Inflammatory macrophage (primary cell): ENCODE results near the gene OSBP2.
"Not testable (repeated sequence)": the region's sequence is repeated elsewhere in the genome, so short reads cannot be mapped to it uniquely, and the experiment has no call there.

ENCODE experiments used
- DNase-seq, 2 donors: peaks; one replicate each; pipeline ENCODE4 v3.0.0-alpha.2; 2020 to 2022
- total RNA-seq, 18 experiments: gene quantifications; one replicate each; lab custom pipeline; 2026; ENCODE audit warnings: mixed read lengths in 6 of 18, inconsistent platforms in 2 of 18; lab: John Stamatoyannopoulos, UW

Gene OSBP2, protein sequence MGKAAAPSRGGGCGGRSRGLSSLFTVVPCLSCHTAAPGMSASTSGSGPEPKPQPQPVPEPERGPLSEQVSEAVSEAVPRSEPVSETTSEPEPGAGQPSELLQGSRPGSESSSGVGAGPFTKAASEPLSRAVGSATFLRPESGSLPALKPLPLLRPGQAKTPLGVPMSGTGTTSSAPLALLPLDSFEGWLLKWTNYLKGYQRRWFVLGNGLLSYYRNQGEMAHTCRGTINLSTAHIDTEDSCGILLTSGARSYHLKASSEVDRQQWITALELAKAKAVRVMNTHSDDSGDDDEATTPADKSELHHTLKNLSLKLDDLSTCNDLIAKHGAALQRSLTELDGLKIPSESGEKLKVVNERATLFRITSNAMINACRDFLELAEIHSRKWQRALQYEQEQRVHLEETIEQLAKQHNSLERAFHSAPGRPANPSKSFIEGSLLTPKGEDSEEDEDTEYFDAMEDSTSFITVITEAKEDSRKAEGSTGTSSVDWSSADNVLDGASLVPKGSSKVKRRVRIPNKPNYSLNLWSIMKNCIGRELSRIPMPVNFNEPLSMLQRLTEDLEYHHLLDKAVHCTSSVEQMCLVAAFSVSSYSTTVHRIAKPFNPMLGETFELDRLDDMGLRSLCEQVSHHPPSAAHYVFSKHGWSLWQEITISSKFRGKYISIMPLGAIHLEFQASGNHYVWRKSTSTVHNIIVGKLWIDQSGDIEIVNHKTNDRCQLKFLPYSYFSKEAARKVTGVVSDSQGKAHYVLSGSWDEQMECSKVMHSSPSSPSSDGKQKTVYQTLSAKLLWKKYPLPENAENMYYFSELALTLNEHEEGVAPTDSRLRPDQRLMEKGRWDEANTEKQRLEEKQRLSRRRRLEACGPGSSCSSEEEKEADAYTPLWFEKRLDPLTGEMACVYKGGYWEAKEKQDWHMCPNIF
- total RNA-seq = 1.6 to 11.8 (median 3.7) reads per million in 18 experiments

DNA sequence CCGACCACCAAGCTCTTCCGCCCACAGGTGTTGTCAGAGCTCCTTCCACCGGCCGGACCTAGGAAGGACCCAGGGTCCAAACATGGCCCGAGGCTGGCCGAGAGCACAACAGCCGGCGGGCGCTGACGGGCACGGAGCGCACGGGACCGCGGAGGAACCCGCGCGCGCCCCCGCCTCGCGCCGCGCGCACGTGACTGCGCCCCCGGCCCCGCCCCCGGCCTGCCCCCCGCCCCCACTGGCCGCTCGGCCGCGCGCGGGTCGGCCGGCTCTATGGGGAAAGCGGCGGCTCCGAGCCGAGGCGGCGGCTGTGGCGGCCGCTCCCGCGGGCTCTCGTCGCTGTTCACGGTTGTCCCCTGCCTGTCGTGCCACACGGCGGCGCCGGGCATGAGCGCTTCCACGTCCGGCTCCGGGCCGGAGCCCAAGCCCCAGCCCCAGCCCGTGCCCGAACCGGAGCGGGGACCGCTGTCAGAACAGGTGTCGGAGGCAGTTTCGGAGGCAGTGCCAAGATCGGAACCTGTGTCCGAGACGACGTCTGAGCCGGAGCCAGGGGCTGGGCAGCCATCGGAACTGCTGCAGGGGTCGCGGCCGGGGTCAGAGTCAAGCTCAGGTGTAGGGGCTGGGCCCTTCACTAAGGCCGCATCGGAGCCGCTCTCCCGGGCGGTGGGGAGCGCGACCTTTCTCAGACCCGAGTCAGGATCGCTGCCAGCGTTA is at the start of gene OSBP2:
OSBP2 (plus strand) TSS at position 235 of the 711 bp plus-strand sequence; CDS start at position 271, 36 bp downstream.
- DNase-seq = peak; percentile 21 to 43

DNA sequence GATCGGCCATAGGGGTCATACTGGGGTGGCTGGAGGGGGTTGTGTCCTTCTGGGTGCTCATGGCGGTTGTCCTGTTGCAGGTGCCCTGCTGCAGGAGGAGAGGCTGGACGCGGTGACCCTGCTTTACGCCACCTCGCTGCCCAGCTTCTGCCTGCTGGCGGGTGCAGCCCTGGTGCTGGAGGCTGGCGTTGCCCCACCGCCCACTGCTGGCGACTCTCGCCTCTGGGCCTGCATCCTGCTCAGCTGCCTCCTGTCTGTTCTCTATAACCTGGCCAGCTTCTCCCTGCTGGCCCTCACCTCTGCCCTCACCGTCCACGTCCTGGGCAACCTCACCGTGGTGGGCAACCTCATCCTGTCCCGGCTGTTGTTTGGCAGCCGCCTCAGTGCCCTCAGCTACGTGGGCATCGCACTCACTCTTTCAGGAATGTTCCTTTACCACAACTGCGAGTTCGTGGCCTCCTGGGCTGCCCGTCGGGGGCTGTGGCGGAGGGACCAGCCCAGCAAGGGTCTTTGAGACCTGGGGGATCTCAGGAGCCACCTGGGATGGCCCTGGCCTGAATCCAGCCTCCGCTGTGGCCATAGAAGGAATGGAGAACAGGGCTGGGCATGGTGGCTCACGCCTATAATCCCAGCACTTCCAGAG is 48.0 kb upstream of the OSBP2 start:
- DNase-seq = no peak

DNA sequence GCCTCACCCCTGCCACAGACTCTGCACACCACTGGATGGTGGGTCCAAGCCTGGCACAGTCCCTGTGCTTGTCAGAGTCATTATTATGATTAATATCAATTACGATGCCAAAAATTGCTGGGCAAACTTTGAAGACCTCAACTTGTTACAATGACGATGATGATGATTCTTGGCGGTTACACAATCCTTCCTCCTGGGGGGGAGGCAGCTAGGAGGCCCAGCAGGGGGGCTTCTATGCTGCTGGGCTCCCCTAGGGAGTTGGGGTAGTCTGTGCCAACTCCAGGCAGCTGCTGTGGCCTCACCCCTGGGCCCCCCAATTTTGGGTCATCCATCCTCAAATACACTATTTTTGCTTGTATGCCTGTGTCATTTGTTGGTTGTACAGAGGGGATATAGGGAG is 47.1 kb upstream of the OSBP2 start:
- DNase-seq = no peak

DNA sequence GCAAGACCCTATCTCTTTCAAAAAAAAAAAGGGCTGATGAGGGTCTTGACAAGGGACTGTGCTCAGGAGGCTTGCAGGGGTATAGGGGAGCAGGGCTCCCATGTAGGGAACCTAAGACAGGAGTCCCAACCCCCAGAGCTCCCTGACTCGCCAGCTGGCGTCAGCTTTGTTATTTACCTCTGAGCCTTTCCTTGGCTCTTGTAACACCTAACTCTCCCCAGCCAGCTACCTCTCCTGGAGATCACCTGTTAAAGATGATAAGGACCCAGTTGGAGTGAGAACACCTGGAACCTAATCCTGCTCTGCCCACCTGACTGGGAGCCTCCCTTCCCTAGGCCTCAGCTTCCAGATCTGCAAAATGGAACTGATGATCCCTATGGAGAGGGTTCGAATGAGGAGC is 45.8 kb upstream of the OSBP2 start:
- DNase-seq = no peak

DNA sequence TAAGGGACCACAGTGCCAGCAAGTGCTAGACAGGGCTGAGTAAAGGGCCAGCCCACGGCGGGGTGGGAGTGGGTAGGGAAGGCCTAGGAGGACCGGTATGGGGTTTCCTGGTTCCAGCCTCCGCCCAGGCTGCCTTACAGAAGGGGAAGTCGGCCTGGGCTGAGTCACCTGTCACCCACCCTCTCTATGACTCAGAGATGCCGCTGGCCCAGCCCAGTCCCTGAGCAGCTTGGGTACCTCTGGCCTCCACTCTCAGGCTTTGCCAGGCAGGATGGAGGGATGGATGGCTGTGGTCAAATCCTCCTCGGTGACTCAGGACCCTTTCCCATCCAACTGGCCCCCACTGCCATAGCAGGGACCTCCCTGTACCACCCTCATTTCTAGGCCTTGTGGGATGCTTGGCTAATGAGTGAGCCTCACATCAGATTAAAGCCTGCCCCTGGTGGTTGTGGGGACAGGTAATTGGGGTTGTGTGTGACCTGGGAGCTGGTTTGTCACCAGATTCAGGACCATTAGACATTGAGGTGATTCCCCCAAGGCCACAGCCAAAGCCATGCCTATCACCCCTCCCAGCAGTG is 45.2 kb upstream of the OSBP2 start:
- DNase-seq = peak; percentile 81 to 94

DNA sequence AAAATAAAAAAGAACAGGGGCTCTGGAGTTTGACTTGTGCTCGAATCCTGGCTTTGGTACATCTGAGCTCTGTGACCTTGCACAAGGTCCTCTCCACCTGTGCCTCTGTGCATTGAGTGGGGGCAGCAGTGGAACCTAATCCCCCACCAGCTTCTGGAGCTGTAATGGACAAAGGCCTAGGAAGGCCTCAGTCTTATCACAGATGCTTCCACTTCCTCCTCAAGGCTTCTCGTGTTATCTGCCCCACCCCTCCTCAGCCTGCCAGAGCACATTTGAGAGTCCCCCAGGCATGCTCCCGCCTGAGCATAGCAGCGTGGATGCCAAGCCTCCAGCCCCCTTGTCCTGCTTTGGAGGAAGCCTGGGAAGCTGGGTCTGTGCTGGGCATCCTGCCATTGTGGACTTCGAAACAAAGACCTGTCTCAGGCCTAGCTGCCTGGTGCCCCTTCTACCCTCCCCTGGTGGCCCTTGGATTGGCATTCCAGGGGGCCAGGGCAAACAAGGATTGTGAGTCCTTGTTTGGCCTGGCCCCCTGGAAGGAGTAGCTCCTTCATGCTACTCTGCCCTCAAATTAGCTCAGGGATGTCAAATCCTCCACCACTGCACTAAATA is 44.1 kb upstream of the OSBP2 start:
- no peak for DNase-seq

DNA sequence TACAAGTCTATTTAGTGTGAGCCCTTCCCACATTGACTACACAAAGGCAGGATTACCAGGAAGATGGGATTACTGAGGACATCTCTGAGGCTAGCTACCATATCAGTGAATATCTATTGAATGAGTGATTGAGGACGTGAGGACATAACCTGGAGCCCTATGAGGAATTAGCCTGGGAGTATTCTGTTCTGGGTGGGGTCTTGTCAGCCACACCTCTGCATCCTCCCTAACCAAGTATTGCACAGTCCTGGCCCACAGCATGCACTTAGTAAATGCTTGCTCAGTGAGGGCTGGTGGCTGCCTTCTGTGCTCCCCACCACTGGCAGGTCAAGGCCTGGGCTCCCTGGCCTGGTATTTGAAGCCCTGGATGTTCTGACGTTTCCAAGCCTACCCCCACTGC is 41.8 kb upstream of the OSBP2 start:
- no peak for DNase-seq

DNA sequence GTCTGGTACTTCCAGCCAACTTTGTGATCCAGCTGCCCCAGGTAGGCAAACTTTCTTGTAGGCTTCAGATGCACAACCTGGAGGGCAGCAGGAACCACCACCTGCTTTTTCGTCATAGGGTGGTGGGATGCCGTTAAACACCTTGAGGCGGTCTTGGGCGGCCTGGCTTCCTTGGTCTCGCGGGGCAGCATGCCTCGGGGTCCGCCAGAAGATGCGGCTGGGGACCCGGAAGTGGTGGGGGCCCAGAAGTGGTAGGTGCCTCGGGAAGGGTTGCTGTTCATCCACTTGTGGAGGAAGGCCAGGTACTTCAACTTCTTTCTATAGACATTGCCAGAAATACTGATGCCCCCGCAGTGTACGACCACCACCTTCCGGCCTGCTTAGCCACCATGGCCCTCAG is 40.3 kb upstream of the OSBP2 start:
- DNase-seq = no peak

DNA sequence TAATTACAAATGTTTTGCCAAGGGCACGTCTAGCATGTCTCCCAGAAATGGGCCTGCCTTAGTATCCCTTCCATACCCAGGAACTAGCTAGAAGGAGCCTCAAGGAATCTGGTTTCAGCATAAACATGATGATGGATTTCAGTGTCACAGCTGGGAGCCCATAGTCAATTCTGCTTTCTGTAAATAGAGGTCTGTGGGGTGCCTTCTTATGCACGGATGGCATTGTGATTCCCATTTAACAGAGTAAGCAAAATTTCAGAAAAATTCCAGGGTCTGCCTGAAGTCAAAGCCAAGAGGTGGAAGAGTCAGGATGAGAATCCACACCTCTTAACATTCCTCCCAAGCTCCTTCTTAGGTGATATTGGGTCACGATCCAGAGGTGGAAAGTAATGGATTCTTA is 39.1 kb upstream of the OSBP2 start:
- no peak for DNase-seq

DNA sequence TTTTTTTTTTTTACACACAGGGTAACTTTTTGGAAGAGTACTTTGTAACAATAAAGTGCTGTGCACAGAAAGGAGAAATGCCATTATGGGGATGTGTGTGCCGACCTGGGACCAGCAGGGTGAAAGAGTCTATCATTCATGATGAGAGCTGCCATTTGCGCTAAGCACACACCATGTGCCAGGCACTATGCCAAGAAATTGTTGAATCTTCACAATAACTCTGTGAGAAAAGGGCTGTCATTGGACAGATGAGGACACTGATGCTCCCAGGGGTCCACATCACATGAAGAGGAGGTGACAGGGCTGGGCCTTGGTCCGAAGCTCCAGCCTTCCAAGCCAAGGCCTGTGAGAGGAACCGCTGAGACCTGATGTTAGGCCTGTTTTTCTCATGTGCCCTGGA is 32.6 kb upstream of the OSBP2 start:
- DNase-seq = no peak

DNA sequence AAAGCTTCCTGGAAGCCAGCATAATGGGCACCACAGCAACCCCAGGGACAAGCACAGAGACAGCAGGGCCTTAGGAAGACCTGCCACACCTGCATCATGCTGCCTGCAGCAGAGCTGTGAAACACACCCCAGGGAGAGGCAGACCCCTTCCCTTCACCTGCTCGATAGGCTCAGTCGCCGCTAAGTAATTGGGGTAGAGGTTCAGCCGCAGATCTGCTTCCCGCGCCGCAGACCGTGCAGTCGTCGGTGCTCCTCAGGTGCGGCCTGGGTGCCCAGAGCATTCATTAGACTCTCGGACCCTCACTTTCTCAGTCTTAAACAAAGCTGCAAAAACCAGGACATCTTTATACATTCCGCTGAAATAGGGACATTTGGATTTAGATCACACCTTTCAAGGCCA is 29.9 kb upstream of the OSBP2 start:
- no peak for DNase-seq

DNA sequence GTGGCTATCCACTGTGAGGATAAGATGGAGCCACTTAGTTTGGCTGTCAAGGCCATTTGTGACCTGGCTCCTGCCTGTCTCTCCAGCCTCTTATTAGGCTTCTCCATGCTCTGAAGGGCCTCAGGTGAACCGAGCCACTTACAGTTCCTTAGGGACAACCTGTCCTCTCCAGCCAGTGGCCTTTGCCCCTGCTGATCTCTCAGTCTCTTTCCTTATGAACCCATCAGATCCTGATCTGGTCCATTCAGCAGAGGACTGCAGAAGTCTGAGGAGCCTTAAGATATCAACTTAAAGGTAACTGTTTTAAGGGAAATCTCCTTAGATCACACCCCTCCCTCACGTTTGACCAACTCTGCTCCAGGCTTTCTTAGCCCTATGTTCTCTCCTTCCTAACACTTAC is 29.4 kb upstream of the OSBP2 start:
- no peak for DNase-seq

DNA sequence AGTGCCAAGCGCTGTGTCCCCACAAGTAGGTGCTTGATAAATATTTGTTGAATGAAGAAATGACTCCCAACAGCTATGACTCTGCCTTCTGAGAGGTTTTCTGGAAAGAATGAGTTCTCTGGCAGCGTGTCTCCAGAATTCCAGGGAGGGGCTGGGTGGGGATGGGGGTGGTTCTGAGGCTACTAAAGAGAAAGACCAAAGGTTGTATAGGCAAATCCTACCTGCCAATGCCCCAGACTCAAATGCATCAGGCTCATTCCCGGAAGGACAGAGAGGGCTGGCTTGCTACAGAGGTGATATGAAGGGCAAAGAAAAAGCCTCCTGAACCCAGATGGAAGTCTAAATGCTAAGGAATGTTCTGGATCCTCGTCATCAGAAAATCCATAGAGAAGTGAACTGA is 28.9 kb upstream of the OSBP2 start:
- no peak for DNase-seq

DNA sequence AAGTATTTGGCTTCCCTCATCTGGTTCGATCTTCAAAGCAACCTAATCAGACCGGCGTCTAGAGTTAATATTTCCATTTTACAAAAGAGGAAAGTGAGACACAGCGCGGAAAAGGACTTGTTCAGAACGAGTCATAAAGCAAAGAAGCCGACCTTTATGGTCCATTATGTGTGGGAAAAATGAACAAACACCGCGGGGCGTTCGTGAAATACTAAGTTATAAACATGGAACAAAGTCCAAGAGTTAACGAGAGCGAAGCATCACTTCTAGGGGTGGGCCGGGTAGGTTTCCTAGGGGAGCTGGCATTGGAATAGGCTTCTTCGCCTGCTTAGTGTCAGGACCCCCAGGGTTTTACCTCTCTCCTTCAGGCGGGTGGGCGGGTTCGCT is 27.6 kb upstream of the OSBP2 start:
- peak in 1 of 2 donors; percentile 8 for DNase-seq

DNA sequence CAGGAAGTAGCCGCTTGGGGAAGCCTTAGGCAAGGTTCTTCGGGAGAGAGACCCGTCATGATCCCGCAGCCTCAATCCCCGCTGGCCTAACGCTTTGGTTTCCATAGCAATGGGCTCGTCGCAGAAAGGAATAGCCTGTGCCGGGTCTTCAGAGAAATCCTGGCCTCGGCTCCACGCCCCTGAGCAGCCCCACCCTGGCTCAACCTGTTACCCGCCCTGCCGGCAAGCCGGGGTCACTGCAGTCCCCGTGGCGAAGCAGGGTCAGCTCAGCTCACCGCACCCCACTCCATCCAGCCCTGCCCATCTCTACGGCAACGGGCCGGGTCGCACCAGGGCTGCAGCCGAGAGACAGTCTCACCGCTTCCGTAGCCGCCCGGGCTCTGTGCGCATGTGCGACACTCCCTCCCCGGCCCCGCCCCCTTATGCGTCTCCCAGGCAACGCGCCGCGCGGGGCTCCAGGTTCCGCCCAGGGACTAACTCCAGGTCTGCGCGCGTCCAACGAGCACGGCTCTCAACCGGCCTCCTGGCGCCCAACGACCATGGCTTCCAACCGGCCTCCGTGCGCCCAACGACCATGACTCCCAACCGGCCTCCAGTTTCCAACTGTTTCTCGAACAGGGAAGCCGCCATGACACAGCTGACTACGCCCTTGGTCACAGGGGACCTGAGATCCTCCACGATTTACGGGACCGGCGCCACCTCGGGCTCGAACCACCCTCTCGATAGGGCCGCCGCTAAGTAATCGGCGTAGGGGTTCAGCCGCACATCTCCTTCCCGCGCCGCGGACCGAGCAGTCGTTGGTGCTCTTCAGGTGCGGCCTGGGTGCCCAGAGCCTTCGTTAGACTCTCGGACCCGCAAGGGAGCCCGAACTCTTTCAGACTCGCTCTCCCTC is 26.9 kb upstream of the OSBP2 start, which contains the start of gene DUSP18:
DUSP18 (minus strand) TSS at position 382 of the 892 bp plus-strand sequence. CDS start 3,872 bp downstream, outside the sequence.
- DNase-seq = peak; percentile 93

DNA sequence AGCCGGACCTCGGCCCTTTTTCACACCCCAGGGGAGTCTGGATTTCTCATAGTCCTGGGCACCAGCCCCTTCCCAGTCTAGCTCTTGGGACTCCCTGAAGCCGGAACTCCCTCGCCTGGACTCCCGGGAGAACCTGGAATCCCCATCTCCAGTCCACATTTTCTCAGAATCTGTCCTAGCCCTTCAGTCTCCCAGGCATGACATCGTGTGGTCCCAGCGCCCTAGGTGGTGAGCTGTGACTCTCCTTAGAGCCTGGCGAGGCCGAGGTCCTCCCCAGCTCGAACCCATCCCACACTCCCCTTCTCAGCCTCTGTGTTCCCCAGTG is 26.3 kb upstream of the OSBP2 start:
- DNase-seq = no peak

DNA sequence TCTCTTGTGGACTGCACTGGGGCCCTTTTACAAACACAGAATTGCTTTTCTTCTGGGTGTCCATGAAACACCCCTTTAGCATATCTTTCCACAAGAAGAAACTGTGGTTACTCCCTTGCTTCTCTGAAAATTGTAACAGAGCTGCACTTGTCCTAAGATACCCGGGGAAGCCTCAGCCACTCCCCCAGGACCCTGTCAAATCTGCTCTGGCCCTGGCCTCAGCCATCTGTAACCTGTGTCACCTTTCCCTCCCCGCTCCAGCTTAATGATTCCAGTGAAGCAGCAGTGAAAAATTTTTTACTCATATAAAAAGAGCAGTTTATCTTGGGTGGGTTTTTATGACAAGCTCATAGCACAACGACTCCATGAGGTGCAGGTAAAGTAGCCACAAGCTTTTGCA is 23.6 kb upstream of the OSBP2 start:
- no peak for DNase-seq

DNA sequence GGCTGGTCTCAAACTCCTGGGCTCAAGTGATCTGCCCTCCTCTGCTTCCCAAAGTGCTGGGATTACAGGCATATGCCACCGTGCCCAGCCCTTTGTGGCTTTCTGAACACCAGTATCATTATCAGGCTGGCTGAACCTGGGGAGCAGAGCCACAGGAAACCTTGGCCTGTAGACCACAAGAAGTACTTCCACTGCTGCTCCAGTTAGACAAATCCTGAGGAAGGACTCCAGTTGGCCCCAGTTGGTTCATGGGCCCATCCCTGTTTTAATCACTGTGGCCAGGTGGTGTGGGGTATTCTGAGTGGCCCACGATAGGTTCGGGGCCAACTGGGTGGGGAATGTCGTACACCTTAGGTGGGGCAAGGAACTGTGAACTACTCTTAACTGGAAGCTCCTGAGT is 21.5 kb upstream of the OSBP2 start:
- no peak for DNase-seq

DNA sequence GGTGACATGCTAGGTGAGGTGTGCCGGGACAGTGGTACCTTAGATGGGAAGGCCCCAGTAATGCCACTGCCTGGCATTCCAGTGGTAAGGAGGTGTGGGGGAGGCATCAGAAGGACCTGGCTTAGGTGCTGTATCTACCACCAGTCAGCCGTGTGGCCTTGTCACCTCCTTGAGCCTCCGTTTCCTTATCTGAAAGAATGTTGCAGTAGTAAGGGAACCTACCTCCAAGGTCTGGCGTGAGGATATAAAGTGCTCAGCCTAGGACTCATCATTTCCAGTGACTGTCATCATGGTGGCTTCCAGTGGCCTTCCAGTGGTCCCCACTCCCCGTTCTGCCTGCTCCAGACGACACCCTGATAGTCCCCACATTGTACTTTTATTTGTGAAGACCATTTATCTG is 20.2 kb upstream of the OSBP2 start:
- no peak for DNase-seq

DNA sequence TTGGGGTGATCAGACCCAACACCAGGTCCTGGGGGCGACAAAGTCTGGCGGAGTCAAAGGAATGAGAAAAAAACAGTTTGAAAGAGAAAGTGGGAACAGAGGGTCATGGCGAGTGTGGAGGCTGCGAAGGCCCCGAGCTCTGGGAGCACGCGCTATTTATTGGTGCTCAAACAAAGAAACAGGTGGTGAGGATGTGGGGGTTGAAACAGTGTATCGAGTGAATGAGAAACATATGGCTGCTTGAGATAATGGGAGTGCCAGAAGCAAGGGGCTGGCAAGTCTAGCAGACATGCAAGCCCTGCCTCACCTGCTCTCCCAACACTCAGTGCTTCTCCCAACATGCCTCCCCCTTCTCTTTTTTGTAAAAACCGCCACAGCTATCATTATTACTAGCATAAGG is 19.2 kb upstream of the OSBP2 start:
- no peak for DNase-seq

DNA sequence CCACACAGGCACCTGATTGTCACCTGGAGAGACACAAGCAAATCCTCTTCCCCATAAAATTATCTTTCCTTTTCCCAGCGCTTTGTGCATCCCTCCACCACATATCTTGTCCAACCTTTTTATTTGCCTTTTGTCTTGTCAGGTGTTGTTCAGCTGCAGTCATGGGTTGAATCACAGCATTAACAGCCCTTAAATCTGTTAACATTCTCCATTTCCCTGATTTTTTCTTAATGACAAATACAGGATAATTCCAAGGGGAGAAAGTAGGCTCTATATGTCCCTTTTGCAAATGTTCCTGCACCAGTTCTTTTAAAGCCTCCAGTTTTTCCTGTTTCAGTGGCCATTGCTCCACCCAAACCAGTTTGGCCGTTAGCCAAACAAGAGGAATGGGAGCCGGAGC is 18.1 kb upstream of the OSBP2 start:
- DNase-seq = not testable (repeated sequence)
